ES-I3 (cell line): ENCODE results near the gene LYSMD2.
"Not testable (repeated sequence)": the region's sequence is repeated elsewhere in the genome, so short reads cannot be mapped to it uniquely, and the experiment has no call there.

ENCODE experiments used
- H3K36me3 ChIP-seq: 2 replicates; pipeline ENCODE4 v1.6.1; 2013; ENCODE audit warnings: mild to moderate bottlenecking, low read length, control low read depth, moderate library complexity; ENCODE audit not compliant: insufficient read depth
- H3K4me1 ChIP-seq: 2 replicates; pipeline ENCODE4 v1.6.1; 2013; ENCODE audit warnings: mild to moderate bottlenecking, control low read depth, low read length; ENCODE audit not compliant: insufficient read depth
- H3K9ac ChIP-seq: 2 replicates; pipeline ENCODE4 v1.6.1; 2013; ENCODE audit warnings: low read depth, mild to moderate bottlenecking, low read length, moderate library complexity
- H3K9me3 ChIP-seq: 2 replicates; pipeline ENCODE4 v1.6.1; 2013; ENCODE audit warnings: mild to moderate bottlenecking, low read length, moderate library complexity; ENCODE audit not compliant: control insufficient read depth, insufficient read depth

LYSMD2 gene, protein sequence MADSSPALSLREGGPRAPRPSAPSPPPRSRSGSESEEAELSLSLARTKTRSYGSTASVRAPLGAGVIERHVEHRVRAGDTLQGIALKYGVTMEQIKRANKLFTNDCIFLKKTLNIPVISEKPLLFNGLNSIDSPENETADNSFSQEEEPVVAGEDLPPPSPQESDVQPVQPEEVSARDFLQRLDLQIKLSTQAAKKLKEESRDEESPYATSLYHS

DNA sequence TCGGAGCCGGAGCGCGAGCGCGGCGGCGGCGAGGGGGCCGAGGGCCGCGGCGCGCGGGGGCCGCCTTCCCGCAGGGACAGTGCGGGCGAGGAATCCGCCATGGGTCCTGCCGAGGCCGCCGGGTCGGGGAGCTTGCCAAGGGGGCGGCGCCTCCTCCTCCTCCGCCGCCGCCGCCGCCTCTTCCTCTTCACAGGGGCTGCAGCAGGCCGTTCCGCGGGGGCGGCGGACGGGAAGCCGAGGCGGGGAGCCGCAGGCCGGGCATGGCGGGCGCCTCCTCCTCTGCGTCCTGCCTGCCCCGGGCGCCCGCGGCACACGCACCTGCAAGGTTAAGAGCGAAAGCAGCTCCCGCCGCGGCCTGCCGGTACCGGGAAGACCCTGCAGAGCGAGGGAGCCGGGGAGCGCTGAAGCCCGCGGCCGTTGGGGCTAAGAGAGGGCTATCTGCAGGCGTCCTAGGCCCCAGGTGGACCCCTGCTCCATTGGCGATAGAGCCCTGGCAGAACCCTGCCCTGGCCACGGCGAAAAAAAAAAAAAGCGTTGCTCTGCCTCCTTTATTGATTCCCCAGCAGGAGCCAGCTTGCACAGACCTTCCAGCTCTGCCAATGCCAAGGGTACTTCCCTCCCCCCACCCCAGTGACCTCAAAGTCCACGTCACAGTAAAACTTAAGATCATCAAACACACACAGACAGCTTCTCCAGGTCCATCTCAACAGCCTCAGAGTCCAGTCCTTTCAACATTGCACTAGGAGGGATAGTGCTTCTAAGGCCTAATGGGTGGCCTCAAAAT is at the start of gene LYSMD2:
LYSMD2 (minus strand) TSS at position 134 of the 784 bp plus-strand sequence; CDS start at position 101, 33 bp downstream.
- no peaks in the 10 kb centered on the region for H3K9me3 ChIP-seq
- H3K9ac ChIP-seq: peak within 1 kb of the TSS; percentile 76
- no peaks in the 10 kb centered on the region for H3K36me3 ChIP-seq
- H3K4me1 ChIP-seq: no peaks in the 10 kb centered on the region

DNA sequence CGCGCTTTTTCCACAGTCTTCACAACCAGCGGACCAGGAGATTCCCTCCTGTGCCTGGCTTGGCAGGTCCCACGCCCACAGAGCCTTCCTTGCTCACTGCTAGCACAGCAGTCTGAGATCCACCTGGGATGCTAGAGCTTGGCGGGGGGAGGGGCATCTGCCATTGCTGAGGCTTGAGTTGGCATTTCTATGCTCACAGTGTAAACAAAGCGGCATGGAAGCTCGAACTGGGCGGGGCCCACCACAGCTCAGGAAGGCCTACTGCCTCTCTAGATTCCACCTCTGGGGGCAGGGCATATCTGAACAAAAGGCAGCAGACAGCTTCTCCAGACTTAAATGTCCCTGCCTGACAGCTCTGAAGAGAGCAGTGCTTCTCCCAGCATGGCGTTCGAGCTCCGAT is 49.7 kb upstream of the LYSMD2 start:
- H3K4me1 ChIP-seq, H3K9me3 ChIP-seq, H3K9ac ChIP-seq, H3K36me3 ChIP-seq: not testable (repeated sequence)

DNA sequence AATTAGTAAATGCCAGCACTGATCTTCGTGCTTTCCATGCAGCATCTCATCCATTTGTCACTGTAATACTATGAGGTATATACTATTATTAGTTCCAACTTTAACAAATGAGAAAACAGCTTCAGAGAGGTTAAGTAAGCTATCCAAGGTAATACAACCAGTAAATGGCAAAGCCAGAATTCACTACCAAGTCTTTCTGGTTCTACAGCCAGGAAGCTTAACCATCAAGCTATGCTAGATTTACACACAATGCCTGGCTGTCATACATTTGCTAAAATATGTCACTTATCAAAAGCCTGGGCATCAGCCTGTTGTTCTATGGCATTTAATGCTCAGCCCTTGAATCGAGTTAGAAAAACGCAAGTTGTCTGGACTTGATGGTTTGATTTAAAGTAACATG is 46.5 kb upstream of the LYSMD2 start:
- Histone ChIP-seq H3K9me3 (0 out of 2 replicates have a peak, but pooled peaks cover 3% of the 10 kb centered on the region), H3K36me3 (no peaks in the 10 kb centered on the region), H3K4me1 (no peaks in the 10 kb centered on the region), H3K9ac (no peak overlapping the region)

DNA sequence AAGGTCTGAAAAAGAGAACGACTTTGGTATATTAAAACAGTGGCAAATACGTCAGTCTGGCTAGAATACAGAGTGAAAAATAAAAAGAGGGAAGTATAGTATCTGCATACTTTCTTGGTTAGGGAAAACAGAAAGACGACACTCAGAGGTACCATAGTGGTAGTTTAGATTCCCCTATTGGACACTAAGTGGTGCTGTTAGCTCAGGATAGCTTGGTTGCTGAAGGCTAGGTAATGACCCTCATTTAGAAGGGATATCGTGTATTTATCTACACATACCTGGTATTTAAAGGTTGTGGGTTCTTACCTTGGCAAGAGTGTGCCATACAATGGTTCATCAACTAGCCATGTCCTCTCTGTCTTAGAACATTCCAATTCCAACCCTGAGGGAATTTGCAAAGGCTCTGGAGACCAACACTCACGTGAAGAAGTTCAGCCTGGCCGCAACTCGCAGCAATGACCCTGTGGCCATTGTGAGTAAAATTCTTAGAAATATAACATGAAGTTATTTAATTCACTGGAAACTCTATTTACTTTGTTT is 45.0 kb upstream of the LYSMD2 start:
- no peaks in the 10 kb centered on the region for H3K36me3 ChIP-seq
- H3K4me1 ChIP-seq: no peaks in the 10 kb centered on the region
- H3K9ac ChIP-seq: no peak overlapping the region
- 0 out of 2 replicates have a peak, but pooled peaks cover 3% of the 10 kb centered on the region for H3K9me3 ChIP-seq

DNA sequence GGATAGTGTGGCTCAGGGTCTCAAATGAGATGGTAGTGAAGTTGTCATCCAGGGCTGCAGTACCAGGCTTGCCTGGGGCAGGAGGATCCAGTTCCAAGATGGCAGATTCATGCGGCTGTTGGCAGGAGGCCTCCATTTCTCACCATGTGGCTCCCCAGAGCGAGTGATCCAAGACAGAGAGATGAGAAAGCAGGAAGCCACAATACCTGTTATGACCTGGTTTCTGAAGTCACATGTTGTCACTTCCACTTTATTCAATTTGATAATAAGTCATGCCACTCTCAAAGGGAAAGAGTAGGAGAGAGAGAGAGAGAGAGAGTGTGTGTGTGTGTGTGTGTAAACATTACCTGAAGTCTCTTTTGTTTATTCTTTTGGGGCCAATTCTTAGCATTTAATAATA is 44.1 kb upstream of the LYSMD2 start:
- Histone ChIP-seq H3K4me1 (no peaks in the 10 kb centered on the region), H3K9ac (no peak overlapping the region), H3K9me3 (0 out of 2 replicates have a peak, but pooled peaks cover 3% of the 10 kb centered on the region), H3K36me3 (no peaks in the 10 kb centered on the region)

DNA sequence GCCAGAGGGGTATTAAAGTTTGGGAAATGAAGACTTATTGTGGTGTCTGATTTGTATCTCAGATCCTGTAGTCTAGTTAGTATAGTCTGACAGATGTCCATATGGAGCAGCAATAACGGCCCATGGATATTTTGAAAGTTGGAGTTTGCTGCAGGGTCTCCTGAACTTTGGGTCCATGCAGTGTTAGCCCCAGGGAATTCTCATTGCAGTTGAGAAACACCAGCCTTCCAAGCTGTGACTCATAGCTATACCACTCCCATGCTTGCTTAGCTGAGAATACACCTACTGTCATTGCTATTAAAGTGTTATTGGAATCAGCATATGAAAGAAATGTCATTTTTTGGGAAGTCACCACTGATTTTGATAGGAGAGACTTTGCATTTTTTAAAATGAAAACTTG is 43.2 kb upstream of the LYSMD2 start:
- Histone ChIP-seq H3K4me1 (no peaks in the 10 kb centered on the region), H3K36me3 (no peaks in the 10 kb centered on the region)

DNA sequence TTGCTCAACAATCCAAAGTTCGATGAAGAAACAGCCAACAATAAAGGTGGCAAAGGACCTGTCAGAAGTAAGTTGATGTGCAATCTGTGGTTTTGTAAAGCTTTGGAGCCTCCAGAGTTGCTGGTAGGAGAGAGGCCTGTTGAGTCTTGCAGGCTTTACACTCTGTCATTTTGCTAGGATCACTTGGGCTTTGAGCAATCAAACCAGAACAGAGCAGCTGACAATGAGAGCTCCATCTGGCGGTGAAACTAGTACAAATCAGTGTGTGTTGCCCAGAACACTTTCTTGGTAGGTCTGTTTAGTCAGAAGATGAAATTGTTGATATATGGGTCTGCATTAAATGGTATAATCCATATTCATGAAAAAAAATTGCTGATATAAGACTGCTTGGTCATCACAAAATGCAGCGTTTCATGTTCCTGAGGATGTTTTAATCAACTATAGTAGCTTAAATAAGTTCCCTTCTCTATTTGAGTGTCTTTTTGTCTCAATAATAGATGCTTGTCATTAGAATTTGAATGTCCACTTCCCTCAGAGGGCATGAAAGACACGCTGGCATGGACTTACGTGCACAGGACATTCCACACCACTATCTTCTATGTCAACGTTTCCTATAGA is 39.6 kb upstream of the LYSMD2 start:
- H3K9me3 ChIP-seq: no peaks in the 10 kb centered on the region
- no peaks in the 10 kb centered on the region for H3K36me3 ChIP-seq
- H3K9ac ChIP-seq: no peak overlapping the region
- H3K4me1 ChIP-seq: no peaks in the 10 kb centered on the region

More for the DNA sequence above, 43.2 kb upstream of the LYSMD2 start:
- H3K9ac ChIP-seq: no peak overlapping the region
- H3K9me3 ChIP-seq: 0 out of 2 replicates have a peak, but pooled peaks cover 3% of the 10 kb centered on the region

DNA sequence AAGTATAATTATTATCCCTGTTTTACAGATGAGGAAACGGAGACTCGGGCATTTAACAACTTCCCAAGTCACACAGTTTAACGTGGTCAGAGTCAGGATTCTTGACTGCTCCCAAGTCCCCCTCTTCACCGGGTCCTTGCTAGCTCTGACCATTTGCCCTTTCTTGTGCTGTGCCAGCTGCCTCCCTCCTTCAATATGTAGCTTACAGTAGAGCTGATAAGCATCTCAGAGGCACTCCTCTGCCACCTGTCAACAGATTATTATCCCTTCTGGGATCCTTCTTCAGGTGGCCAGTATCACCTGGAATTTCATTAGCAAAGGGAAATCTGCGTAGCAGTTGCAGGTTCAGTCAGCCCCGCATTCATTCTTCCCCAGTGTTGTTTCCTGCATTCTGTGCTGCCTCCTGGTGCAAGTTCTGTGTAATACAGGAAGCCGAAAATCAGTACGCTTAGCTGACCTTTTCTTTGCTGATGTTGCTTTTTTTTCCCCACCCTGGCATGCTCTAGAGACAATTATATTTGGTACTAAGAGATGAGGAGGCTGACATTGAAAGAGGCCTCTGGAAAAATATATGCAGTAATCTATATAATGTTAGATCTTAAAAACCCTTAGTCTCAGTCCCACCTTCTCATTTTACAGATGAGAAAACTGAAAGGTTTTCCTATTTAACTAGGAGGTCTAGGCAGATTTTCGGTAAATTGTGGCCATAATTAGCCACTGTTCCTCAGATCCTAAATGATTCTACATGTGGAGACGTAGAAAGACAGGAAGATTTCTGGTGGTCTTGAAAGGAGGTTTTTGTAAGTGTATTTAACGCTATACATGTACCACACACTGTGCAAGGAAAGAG is 38.7 kb upstream of the LYSMD2 start:
- Histone ChIP-seq H3K9ac (no peak overlapping the region), H3K4me1 (no peaks in the 10 kb centered on the region), H3K9me3 (no peaks in the 10 kb centered on the region), H3K36me3 (no peaks in the 10 kb centered on the region)

DNA sequence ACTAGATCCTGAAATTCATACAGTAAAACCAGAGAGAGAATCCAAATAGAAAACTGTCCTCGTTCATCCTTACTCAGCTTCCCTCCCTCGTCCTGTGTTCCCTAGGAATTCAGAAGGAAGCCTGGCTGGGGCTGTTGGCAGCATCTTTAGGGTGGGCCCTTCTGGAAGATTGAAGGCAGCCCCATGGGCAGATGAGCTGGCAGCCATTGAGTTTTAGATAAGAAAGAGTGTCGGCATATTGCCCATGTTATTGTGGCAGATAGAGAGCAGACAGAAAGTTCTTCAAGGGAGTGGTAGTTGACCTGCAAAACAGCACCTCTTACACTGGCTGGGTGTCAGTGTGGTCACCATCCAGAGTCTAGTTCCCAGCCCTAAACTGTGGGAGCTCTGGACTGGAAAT is 37.5 kb upstream of the LYSMD2 start:
- Histone ChIP-seq H3K36me3 (no peaks in the 10 kb centered on the region), H3K4me1 (no peaks in the 10 kb centered on the region), H3K9me3 (no peaks in the 10 kb centered on the region), H3K9ac (no peak overlapping the region)

DNA sequence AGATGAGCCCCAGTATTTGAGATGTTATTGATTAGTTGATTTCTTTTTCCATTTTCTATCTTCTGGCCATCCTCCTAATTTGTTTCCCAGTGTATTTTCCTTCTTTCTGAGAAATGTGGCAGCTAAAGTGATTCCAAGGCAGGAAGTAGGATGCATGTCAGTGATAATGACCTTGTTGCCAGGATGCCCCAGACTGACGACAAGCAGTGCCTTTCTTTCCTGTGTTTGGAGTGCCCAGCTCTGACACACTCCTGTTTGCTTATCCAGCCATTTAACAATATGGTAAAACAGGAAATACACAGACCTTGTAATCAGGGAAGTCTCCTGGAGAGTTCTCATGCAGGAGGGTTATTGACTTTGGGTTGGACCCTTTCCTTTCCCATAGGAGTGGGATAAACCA is 34.3 kb upstream of the LYSMD2 start:
- H3K9ac ChIP-seq: no peak overlapping the region
- no peaks in the 10 kb centered on the region for H3K4me1 ChIP-seq
- no peaks in the 10 kb centered on the region for H3K9me3 ChIP-seq
- no peaks in the 10 kb centered on the region for H3K36me3 ChIP-seq

DNA sequence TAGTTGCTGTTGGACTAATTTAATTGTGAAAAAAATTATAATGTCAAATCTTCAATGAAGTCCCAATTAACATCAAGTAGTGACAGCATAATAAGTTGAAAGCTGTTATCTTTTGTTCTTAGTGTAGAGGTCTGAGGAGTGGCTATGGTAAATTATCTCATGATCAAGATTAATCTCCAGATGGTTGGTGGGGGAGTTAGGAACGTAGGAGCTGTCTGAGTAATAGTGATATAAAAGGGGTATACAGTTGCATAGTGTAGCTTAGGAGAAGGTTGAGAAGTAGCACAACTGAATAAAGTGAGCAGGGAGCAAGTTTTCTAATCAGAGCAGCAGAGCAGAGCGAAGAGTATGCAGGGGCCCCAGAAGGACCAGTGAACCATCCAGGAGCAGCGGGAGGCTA is 33.4 kb upstream of the LYSMD2 start:
- H3K4me1 ChIP-seq: no peaks in the 10 kb centered on the region
- H3K9ac ChIP-seq: no peak overlapping the region
- no peaks in the 10 kb centered on the region for H3K36me3 ChIP-seq
- H3K9me3 ChIP-seq: no peaks in the 10 kb centered on the region

DNA sequence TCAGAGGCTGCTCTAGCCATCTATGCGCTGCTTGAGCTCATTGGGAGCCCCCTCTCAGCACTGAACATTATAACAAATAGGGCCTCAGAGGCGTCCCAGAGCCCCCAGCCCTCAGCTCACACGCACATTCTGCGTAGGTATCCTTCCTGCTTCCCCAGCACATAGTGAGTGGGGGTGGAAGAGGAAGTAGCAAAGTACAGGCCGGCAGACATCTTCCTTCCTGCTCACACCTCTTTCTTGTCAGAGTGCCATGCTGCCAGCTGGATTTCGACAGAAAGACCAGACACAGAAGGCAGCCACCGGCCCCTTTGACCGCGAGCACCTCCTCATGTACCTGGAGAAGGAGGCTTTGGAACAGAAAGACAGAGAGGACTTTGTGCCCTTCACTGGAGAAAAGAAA is 30.6 kb upstream of the LYSMD2 start:
- H3K36me3 ChIP-seq: no peaks in the 10 kb centered on the region
- H3K9me3 ChIP-seq: no peaks in the 10 kb centered on the region
- no peak overlapping the region for H3K9ac ChIP-seq
- no peaks in the 10 kb centered on the region for H3K4me1 ChIP-seq

DNA sequence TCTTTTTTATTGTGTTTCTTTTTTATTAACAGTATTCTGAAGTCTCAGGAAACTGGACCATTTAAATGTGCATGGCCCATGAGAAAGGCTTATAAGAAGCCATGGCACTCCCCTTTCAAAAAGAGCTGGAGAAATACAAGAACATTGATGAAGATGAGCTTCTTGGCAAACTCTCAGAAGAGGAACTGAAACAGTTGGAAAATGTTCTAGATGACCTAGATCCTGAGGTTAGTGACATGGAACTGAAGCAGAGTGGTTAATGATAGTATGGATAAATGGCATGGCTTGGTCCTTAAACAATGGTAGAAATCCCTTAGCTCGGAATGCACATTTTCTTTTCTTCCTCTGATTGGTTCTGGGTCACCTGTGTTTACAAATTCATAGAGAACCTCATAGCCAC is 28.9 kb upstream of the LYSMD2 start:
- Histone ChIP-seq H3K9me3 (no peaks in the 10 kb centered on the region), H3K9ac (no peak overlapping the region), H3K36me3 (no peaks in the 10 kb centered on the region), H3K4me1 (no peaks in the 10 kb centered on the region)

DNA sequence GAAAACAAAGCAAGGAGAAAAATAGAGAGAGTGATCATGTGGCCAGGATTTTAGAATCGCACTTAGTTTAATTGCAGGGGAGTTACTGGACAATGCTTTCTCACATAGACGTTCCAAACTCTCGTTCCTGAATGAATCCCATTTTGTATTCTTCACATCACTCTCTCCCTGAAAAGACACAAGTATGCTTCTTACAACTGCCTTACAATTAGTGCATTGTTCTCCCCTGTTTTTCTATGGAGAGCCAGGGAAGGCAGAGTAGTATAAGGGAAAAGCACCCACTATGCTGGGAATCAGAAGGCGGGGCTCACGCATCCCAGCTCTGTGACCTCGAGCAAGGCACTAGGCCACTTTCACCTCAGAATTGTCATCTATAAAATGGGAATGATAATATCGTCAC is 28.3 kb upstream of the LYSMD2 start:
- H3K36me3 ChIP-seq: no peaks in the 10 kb centered on the region
- H3K4me1 ChIP-seq: no peaks in the 10 kb centered on the region
- H3K9me3 ChIP-seq: no peaks in the 10 kb centered on the region
- no peak overlapping the region for H3K9ac ChIP-seq
